Stimulated activated CD4-positive, alpha-beta T cell treated with anti-CD3 and anti-CD28 coated beads, Interleukin-15, amount 100 ng/mL, for 1 hour (primary cell): Measurements from ENCODE around the gene DEF6.

Source experiments
- DNase-seq, 2 donors: peaks; one replicate each; pipeline ENCODE4 v3.0.0-alpha.2; 2020; ENCODE audit warnings: low read depth in 1 of 2, low spot score in 1 of 2

The DEF6 gene

DNA sequence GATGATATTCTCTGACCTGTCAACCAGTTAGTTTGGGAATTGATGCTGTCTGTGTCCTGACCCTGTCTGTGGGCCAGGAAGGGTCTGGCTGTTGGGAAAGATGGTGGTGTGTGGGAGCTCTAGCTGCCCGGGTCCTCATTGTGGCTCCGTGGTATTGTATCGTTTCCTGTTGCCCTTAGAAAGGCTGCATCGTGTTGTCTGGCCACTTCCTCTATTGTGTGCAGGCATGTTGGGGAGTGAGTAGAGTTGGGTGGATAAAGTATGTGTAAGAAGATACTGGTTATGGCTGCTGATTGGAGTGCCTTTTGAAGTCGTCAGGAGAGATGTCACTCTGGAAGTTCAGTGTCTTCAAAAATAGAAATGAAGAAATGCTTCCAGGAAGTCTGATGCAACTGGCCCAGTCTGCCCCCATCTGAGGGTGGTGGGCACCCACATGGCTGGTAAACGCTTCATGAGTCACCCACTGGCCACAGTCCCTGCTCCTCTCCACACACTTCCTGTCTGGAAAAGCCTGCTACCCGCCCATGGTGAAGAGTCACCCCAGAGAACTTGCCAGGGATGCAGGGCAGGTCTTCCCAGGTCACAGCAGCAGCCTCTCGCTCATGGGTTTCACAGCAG is 72.6 kb downstream of the DEF6 start:
- peak; percentile 3 to 11 for DNase-seq

GRCh38 chr6:35370785-35371493 is 73.3 kb downstream of the DEF6 start:
- DNase-seq, result no peak
